Upper lobe of left lung (tissue), 4 donors: ENCODE results near the gene TMEM8B.

Source experiments
- POLR2A ChIP-seq, 4 donors: fragments of 450-650 bp; IDR thresholded peaks; one replicate each; pipeline ENCODE4 v1.5.1; 2016 to 2017; ENCODE audit warnings: antibody characterized with exemption in 4 of 4, mild to moderate bottlenecking in 2 of 4
- POLR2AphosphoS5 ChIP-seq, 2 donors: sonication (generic); formaldehyde crosslinking; IDR thresholded peaks; one replicate each; pipeline ENCODE4 v1.5.1; 2017; ENCODE audit warnings: antibody characterized with exemption in 2 of 2

DNA sequence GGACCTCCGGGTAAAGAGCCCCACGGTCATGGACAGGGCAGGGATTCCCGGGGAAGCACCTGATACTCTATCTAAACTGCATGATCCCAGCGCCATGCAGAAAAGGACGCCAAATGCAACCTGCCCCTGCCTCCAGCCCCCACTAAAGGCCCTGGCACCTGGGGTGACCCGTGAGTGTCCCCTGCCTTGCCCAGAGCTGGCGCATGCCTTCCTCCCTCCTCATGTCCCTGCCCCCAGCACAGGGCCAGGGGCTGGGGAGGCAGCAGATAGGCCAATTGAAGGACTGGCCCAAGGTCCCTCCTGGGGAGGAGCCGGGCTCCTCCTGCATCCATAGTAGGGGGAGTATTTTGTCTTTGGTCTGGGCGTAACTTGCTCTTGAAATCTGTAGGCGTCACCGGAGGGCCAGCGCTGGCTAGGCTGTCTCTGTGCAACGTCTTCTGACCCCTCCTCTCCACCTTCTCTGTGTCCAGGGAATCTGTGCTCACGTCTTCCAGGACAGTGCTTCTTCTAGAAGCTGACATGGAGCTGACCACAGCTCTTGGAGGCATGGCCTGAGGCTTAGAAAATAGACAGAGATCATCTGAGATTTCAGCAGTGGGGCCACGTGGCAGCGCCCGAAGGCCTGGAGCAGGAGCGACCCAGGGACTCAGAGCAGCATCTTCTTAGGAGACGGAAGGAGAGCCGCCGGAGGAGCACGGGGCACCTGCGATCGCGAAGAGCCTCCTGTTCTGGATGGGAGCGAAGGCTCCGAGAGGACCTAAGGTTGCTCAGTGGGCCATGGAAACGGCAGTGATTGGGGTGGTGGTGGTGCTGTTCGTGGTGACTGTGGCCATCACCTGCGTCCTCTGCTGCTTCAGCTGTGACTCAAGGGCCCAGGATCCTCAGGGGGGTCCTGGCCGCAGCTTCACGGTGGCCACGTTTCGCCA lies 80.9 kb downstream of the TMEM8B start:
- no peak for TF ChIP-seq POLR2AphosphoS5 (IDR thresholded peaks at IDR 0.05)
- TF ChIP-seq POLR2A (IDR thresholded peaks at IDR 0.05): no peak
